Smooth muscle cell (in vitro differentiated cells): ENCODE data around the gene KRTAP10-6. TPM values are rescaled to one million over a fixed set of nuclear protein-coding genes. Genes with fewer than 3 reads are reported as not detected.
"Not testable (repeated sequence)": the region's sequence is repeated elsewhere in the genome, so short reads cannot be mapped to it uniquely, and the experiment has no call there.

Experiments used
- DNase-seq: peaks from one replicate; lab custom pipeline; 2025; ENCODE audit not compliant: unreplicated experiment; lab: John Stamatoyannopoulos, UW
- H2AFZ ChIP-seq: fragments of 200-600 bp; sonication (generic); 2 replicates; pipeline ENCODE4 v1.6.0; 2016; ENCODE audit warnings: antibody characterized with exemption, low read depth, mild to moderate bottlenecking
- H3F3A ChIP-seq: fragments of 200-600 bp; sonication (generic); 2 replicates; pipeline ENCODE4 v1.6.0; 2017; ENCODE audit warnings: antibody characterized with exemption, low read depth
- H3K27ac ChIP-seq: fragments of 200-600 bp; sonication (generic); 2 replicates; pipeline ENCODE4 v1.5.1; 2016; ENCODE audit warnings: low read depth, mild to moderate bottlenecking
- H3K27me3 ChIP-seq: fragments of 200-600 bp; sonication (generic); 2 replicates; pipeline ENCODE4 v1.6.1; 2016; ENCODE audit warnings: low read depth, mild to moderate bottlenecking
- H3K36me3 ChIP-seq: fragments of 200-600 bp; sonication (generic); 2 replicates; pipeline ENCODE4 v1.5.1; 2016; ENCODE audit warnings: low read depth
- H3K4me1 ChIP-seq: fragments of 200-600 bp; sonication (generic); 2 replicates; pipeline ENCODE4 v1.5.1; 2016; ENCODE audit warnings: low read depth
- H3K4me2 ChIP-seq: fragments of 200-600 bp; sonication (generic); 2 replicates; pipeline ENCODE4 v1.6.0; 2016; ENCODE audit warnings: mild to moderate bottlenecking
- H3K4me3 ChIP-seq: fragments of 200-600 bp; sonication (generic); 2 replicates; pipeline ENCODE4 v1.5.1; 2016; ENCODE audit warnings: mild to moderate bottlenecking
- H3K79me2 ChIP-seq: fragments of 200-600 bp; sonication (generic); 2 replicates; pipeline ENCODE4 v1.6.0; 2016; ENCODE audit warnings: low read depth, mild to moderate bottlenecking
- H3K9ac ChIP-seq: fragments of 200-600 bp; sonication (generic); 2 replicates; pipeline ENCODE4 v1.6.0; 2016; ENCODE audit warnings: low read depth
- H3K9me3 ChIP-seq: fragments of 200-600 bp; sonication (generic); replicated peaks from 2 replicates; pipeline ENCODE4 v1.5.1; 2016; ENCODE audit warnings: low read depth
- H4K20me1 ChIP-seq: fragments of 200-600 bp; sonication (generic); 2 replicates; pipeline ENCODE4 v1.6.0; 2016; ENCODE audit warnings: low read depth
- WGBS: methylation state at CpG from one replicate; pipeline ENCODE4 v1.1.7; 2016; ENCODE audit warnings: low lambda C conversion rate; 5-methylcytosine and 5-hydroxymethylcytosine counted together
- polyA plus RNA-seq: library from polyadenylated mRNA; unstranded; fragments of >200 nt; fragmentation: Nextera tagmentation; extraction: Ambion mirVana; gene quantifications from 2 replicates; pipeline ENCODE4 v1.2.1, GENCODE V29; 2016
- total RNA-seq: library from RNA; depleted of rRNA; stranded (reverse); fragments of >200 nt; gene quantifications from 2 replicates; pipeline ENCODE4 v1.2.3, GENCODE V29; 2014
- TF ChIP-seq, protein P1 (sequence below): fragments of 200-600 bp; sonication (generic); IDR thresholded peaks from 2 replicates; pipeline ENCODE4 v1.5.1; 2017; ENCODE audit warnings: borderline replicate concordance, mild to moderate bottlenecking, antibody characterized with exemption; ENCODE audit not compliant: insufficient read depth, poor library complexity, severe bottlenecking

KRTAP10-6 gene
- total and polyA plus RNA-seq, 2 experiments from 2014 or later = 0.38 TPM; not detected in 1

DNA sequence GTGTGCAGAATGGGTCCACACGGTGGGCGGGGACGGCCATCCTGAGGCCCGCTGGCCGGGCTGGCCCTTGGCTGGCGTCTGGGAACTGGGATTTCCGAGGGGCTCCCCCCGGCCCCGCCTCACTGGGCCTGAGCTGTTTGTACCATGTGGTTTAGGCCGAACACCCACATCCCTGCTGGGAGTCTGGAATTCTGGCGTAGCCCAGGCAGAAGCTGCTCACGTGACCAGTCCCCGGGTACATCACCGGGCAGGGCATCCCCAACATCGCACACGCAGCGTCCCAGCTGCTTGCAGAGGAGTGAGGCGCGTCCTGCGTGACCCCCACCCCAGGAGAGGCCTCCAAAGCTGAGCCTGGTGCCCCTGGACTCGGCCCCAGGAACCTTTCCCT lies 10.2 kb upstream of the KRTAP10-6 start:
- Histone ChIP-seq H3K27ac (no peak overlapping the region), H3K36me3 (no peaks in the 10 kb centered on the region), H3F3A (no peaks in the 10 kb centered on the region), H3K4me1 (peaks cover 9% of the 10 kb centered on the region), H3K9me3 (no peaks in the 10 kb centered on the region), H3K4me3 (no peak overlapping the region), H2AFZ (no peak overlapping the region), H3K9ac (no peak overlapping the region), H3K27me3 (no peaks in the 10 kb centered on the region), H3K79me2 (no peaks in the 10 kb centered on the region), H4K20me1 (no peaks in the 10 kb centered on the region), H3K4me2 (no peak overlapping the region)
- TF ChIP-seq, protein P1, sequence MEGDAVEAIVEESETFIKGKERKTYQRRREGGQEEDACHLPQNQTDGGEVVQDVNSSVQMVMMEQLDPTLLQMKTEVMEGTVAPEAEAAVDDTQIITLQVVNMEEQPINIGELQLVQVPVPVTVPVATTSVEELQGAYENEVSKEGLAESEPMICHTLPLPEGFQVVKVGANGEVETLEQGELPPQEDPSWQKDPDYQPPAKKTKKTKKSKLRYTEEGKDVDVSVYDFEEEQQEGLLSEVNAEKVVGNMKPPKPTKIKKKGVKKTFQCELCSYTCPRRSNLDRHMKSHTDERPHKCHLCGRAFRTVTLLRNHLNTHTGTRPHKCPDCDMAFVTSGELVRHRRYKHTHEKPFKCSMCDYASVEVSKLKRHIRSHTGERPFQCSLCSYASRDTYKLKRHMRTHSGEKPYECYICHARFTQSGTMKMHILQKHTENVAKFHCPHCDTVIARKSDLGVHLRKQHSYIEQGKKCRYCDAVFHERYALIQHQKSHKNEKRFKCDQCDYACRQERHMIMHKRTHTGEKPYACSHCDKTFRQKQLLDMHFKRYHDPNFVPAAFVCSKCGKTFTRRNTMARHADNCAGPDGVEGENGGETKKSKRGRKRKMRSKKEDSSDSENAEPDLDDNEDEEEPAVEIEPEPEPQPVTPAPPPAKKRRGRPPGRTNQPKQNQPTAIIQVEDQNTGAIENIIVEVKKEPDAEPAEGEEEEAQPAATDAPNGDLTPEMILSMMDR = no peak
- no peak for DNase-seq
- 90% methylated on average over 20 of the region's 21 CpGs for WGBS

DNA sequence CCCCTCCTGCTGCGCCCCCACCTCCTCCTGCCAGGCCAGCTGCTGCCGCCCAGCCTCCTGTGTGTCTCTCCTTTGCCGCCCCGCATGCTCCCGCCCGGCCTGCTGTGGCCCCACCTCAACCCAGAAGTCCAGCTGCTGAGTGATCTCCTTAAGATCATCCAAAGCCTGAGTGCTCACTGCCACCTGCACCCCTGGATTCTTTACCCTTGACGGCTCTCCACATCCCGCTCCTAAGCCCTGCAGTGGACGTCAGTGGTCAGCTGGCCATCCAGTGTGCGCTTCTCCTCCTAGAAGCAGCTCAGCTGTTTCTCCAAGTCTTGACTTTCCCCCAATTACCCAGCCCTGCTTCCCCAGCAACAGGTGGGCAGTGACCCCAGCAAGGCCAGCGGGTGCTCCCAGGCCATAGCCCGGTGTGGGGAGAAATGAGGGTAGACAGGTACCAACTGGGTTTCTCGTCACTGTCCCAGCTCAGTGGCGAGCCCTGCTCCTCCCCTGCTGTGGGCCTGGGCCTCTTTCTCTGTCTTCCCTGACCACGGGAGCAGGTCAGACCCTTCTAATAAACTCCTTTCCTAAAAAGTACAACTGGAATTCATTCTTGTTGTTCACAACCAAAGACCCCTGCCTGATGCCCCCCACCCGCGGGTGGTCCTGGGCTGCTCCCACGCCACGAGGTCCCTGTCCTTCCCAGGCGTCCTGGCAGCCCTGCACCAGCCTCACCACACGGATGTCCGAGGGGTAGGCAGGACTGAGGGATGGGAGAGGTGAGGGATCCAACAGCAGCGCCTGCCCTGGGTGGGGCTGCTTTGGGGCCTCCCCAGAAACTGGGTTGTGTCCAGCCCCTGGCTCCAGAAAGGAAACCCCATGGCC lies 9.5 kb upstream of the KRTAP10-6 start:
- H3F3A ChIP-seq = no peaks in the 10 kb centered on the region
- no peak overlapping the region for H3K4me2 ChIP-seq
- H3K4me3 ChIP-seq = no peak overlapping the region
- DNase-seq = no peak
- H3K4me1 ChIP-seq = peaks cover 13% of the 10 kb centered on the region
- no peak overlapping the region for H3K27ac ChIP-seq
- TF ChIP-seq, protein P1 = no peak
- no peaks in the 10 kb centered on the region for H4K20me1 ChIP-seq
- no peaks in the 10 kb centered on the region for H3K79me2 ChIP-seq
- H3K36me3 ChIP-seq = no peaks in the 10 kb centered on the region
- H3K9me3 ChIP-seq = no peaks in the 10 kb centered on the region
- no peak overlapping the region for H2AFZ ChIP-seq
- H3K9ac ChIP-seq = no peak overlapping the region
- no peaks in the 10 kb centered on the region for H3K27me3 ChIP-seq
- 92% methylated on average over 23 of the region's 23 CpGs for WGBS

DNA sequence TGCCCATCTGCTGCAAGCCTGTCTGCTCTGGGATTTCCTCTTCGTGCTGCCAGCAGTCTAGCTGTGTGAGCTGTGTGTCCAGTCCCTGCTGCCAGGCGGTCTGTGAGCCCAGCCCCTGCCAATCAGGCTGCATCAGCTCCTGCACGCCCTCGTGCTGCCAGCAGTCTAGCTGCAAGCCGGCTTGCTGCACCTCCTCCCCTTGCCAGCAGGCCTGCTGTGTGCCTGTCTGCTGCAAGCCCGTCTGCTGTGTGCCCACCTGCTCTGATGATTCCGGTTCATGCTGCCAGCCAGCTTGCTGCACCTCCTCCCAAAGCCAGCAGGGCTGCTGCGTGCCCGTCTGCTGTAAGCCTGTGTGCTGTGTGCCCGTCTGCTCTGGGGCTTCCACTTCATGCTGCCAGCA lies 8.8 kb upstream of the KRTAP10-6 start:
- not testable (repeated sequence) for H3F3A ChIP-seq, H3K4me3 ChIP-seq, DNase-seq, H3K4me2 ChIP-seq, H4K20me1 ChIP-seq, H2AFZ ChIP-seq, H3K36me3 ChIP-seq, H3K79me2 ChIP-seq, H3K27ac ChIP-seq, H3K9ac ChIP-seq, H3K27me3 ChIP-seq, H3K9me3 ChIP-seq
- 92% methylated on average over 6 of the region's 10 CpGs for WGBS
- peaks cover 13% of the 10 kb centered on the region for H3K4me1 ChIP-seq

DNA sequence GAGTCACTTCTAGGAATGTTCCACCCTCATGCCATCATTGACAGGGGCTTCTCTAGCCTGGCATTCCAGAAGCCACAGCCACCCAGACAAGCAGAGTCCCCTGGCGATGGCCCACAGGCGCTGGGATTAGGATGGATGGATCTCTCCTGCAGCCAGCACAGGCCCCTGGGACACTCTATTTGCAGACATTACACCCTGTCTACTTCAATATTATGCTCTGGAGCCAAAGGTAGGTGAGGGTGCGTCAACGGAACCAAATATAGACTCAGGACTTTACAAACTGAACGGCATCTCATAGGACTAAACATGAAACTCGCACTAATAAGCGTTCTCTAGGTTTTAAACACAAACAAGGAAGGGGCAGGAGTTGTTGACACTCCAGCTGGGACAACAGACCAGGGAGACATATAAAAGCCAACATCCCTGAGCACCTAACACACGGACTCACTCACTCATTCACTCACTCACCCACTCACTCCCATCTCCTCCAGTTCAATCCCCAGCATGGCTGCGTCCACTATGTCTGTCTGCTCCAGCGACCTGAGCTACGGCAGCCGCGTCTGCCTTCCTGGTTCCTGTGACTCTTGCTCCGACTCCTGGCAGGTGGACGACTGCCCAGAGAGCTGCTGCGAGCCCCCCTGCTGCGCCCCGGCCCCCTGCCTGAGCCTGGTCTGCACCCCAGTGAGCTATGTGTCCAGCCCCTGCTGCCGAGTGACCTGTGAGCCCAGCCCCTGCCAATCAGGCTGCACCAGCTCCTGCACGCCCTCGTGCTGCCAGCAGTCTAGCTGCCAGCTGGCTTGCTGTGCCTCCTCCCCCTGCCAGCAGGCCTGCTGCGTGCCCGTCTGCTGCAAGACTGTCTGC lies 8.0 kb upstream of the KRTAP10-6 start, which contains the start of gene KRTAP10-7:
Gene KRTAP10-7 (plus strand): TSS at position 480 of the 861 bp plus-strand sequence. CDS start 25 bp downstream, at position 505.
- not testable (repeated sequence) for H3K4me2 ChIP-seq, DNase-seq, H3K27me3 ChIP-seq, H3K36me3 ChIP-seq, H3F3A ChIP-seq, H3K4me3 ChIP-seq, H3K27ac ChIP-seq, H4K20me1 ChIP-seq, H2AFZ ChIP-seq, H3K9ac ChIP-seq, H3K9me3 ChIP-seq, H3K79me2 ChIP-seq
- WGBS = 95% methylated on average over 23 of the region's 23 CpGs
- peaks cover 13% of the 10 kb centered on the region for H3K4me1 ChIP-seq
